IPS DF 4.7 (cell line): ENCODE measurements around the gene RHOB.
"Not testable (repeated sequence)": the region's sequence is repeated elsewhere in the genome, so short reads cannot be mapped to it uniquely, and the experiment has no call there.

Experiments used
- DNase-seq: peaks from one replicate; pipeline ENCODE4 v3.0.0-alpha.2; 2013; ENCODE audit warnings: low spot score; ENCODE audit errors: extremely low read depth

The RHOB gene

DNA sequence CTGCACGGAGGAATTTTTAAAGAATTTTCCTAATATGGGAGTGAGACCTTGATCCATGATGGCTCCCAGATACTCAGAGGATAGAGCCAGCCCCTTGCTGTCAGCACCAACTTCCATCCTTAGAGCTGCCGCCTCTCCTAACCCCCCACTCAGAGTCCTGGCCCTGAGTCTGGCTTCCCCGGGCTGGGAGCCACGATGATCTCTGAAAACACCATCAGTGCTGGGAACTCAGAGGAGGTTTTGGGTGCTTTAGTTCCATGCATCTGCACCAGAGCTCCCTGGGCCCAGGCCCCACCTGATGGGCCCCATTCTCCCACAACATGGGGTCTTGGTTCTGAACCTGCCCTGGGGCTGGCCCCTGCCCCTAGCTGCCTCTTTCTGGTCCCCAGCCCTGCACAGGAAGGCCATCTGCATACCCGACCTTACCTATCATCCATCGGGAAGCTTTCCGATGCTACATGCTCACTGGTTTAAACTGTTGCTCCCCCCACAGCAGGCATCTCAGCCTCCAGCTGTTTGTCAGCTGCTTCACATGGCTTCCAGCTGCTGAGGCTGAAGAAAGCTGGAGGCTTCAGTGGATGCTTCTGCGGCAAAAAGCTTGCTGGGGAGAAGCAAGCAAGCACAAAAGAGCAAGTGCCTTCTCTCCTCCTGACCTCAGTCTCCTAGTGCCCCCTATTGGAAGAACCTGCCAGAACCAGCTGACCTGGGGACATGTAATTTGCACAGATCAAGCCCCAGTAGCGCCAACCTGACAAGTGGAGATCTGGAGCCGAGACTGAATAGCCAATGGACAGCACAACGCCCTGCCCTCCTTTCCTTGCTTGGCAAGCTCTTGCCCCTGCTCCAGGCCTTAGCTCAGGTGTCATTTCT lies 24.2 kb upstream of the RHOB start:
- no peak for DNase-seq

DNA sequence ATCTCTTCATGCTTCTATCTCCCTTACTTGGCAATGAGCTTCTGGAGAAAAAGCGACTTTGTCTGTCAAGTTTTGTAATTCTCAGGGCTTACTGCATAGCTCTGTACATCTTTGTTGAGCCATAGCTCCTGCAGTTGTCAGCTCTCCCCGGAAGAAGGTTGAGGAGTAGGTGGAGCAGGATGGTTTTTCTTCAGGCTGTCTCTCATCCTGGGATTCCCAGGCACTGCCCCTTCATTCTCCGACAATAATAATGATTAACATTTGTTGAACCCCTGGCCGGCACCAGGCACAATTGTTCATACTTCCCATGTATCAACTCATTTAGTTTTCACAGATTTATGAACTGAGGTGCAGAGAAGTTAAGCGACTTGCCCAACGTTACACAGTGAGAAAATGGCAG lies 23.5 kb upstream of the RHOB start:
- no peak for DNase-seq

GRCh38 chr2:20423847-20424246 lies 23.0 kb upstream of the RHOB start:
- no peak for DNase-seq

- no peak for DNase-seq
Measured at GRCh38 chr2:20424300-20425290, 22.3 kb upstream of the RHOB start.

GRCh38 chr2:20425371-20425881 lies 21.4 kb upstream of the RHOB start:
- DNase-seq, result no peak

DNA sequence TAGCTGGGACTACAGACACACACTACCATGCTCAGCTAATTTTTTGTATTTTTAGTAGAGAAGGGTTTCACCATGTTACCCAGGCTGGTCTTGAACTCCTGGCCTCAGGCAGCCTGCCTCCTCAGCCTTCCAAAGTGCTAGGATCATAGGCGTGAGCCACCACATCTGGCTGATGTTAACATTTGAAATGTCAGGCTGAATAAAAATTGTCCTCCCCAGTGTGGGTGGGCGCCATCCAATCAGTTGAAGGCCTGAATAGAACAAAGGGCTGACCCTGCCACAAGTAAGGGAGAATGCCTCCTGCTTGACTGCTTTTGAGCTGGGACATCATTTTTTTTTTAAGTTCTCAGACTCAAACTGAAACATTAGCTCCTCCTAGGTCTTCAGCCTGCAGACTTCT lies 21.0 kb upstream of the RHOB start:
- DNase-seq, result no peak

DNA sequence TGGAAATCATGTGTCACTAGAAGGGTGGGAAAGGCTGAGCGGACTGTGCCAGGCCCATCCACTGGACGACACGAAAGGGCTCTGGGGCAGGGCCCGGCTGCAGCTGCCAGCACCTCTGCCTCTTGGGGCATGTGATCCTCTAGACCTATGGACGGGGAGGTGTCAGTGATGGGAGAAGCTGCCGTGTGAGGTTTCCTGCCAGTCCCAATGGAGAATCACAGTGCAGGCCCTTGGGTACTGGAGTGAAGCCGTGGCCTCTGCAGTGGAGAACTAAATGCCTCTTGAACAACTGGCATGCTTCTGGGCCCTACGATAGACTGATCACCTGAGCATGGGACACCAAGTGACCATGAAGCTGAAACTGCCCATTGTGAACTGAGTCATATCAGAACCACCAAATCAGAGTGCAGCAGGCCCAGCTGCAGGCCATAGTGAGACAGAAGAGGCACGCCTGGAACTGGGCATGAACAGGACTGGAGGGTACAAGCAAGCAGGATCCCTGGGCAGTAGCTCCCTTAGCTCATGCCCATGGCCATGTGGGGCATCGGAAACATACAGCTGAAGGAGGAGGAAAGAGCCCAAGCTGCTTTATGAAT lies 18.8 kb upstream of the RHOB start:
- DNase-seq, result no peak

GRCh38 chr2:20428717-20429490 lies 18.0 kb upstream of the RHOB start:
- no peak for DNase-seq

GRCh38 chr2:20429528-20429927 lies 17.3 kb upstream of the RHOB start:
- no peak for DNase-seq

DNA sequence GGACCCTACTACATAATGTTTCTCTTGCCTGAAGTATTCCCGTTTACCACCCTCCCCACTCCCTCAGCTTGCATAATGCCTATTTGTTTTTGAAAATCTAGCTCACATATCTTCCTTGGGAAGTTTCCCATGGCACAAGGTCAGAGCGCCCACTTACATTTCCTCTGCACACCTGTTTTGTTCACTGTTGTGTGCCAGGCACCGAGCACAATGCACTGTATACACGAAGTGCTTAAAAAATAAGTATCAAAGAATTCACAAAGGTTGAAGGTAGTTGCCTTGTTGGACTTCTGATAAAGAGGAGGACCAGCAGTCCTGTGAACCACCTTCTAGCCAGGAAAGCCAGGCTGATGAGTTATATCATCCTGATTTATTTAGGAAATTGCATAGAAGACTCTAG lies 16.8 kb upstream of the RHOB start:
- no peak for DNase-seq

DNA sequence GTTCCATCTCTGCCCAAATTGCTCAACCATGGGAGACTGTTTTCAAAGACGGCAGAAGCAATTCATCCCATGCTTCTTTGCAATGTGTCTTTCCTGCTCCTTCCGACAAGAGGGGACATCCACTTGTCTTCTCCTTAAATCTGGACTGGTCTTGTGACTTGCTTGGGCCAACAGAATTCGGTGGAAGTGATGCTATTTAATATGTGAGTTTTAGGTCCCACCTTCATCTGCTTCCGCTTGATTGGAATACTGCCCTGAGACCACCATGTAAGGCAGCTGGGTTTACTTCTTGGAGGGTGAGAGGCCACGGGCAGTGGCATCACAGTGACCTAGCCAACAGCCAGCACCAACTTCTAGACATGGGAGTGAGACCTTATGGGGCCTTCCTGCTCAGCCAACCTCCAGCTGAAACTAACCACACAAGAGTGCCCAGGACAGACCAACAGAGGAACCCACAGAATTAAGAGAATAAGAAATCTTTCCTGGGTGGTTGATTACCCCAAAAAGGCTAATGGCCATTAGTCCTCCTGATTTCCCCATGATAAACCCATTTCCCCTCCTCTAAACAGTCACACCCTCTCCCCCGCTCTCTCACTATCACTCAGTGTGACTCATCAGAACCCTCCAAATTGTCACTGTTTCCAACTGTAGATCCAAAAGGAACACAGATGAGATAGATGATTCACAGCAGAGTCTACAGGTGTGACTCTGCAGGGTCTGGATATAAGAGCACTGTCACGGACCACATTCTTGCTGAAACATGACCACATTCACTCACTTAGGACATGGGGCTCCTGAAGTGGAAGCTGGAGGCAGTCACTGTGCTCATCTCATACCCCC lies 16.2 kb upstream of the RHOB start:
- DNase-seq, result no peak

DNA sequence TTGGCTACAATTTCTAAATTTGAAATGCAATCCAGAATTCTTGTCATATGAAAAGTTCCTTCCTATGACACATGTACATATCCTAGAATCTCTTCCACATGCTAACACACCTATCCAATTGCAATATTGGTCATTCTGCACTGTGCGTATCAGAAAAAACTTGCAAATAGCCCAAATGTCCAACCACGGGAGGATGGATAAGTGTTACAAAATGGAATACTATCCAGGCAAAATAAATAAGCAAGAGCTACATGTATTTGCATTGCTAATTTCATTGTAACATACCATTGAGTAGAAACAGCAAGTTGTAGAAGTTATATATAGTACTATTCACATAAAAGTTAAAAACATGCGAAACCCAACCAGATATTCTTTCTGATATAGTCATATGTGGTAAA lies 15.6 kb upstream of the RHOB start:
- DNase-seq, result no peak

- no peak for DNase-seq
Measured at GRCh38 chr2:20431772-20432171, 15.1 kb upstream of the RHOB start.

DNA sequence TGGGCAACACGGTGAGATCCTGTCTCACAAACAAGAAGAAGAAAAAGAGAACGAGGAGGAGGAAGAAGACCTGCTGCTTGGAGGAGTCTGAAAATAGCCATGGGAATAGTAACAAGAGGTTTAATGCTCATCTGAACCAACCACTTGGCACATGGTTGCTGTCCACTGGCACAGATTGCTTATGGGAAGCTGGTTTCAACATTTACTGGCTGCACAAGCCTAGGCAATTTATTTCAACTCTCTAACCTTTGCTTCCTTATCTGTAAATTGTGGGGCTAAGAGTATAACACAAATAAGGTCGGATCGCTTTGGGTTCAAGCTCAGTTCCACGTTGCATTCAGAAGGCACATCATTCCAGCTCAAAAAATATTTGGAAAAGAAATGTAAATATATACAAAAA lies 14.2 kb upstream of the RHOB start:
- DNase-seq, result no peak

GRCh38 chr2:20433249-20433648 lies 13.6 kb upstream of the RHOB start:
- DNase-seq, result no peak

GRCh38 chr2:20433946-20434553 lies 12.8 kb upstream of the RHOB start:
- DNase-seq, result no peak

- DNase-seq, result no peak
Measured at GRCh38 chr2:20434588-20435294, 12.1 kb upstream of the RHOB start.

GRCh38 chr2:20435456-20435855 lies 11.4 kb upstream of the RHOB start:
- not testable (repeated sequence) for DNase-seq
